ENCODE results near the gene TIGD2. TPM values are rescaled to one million over a fixed set of nuclear protein-coding genes. Genes with fewer than 3 reads are reported as not detected.

The TIGD2 gene
- total RNA-seq: 1 to 10 TPM; 5.3 to 5.9 TPM

GRCh38 chr4:89110986-89111832 is at the start of gene TIGD2:
TSS of gene TIGD2 (plus strand) at chr4:89111533. CDS start at chr4:89112975, 1,442 bp downstream.
- peaks cover 20% of the 10 kb centered on the region for H3K27me3 Mint-ChIP-seq
- ATAC-seq (ENCODE audit: low read depth): peak; percentile 92
- H3K36me3 Mint-ChIP-seq: peaks cover 28% of the 10 kb centered on the region
- peaks cover 6% of the 10 kb centered on the region for H3K9me3 Mint-ChIP-seq
- DNase-seq: peak; percentile 91
- peak within 1 kb of the TSS; percentile 85 for H3K4me3 Mint-ChIP-seq
- H3K27ac Mint-ChIP-seq: peak within 1 kb of the TSS; percentile 76
- POLR2A ChIA-PET: no interaction called here
- H3K4me1 Mint-ChIP-seq: peaks cover 14% of the 10 kb centered on the region

GRCh38 chr4:89064848-89065247 is 46.5 kb upstream of the TIGD2 start:
- H3K27ac Mint-ChIP-seq: no peak overlapping the region
- H3K9me3 Mint-ChIP-seq: peaks cover 19% of the 10 kb centered on the region
- no peaks in the 10 kb centered on the region for H3K27me3 Mint-ChIP-seq
- DNase-seq (no peak), ATAC-seq (ENCODE audit: low read depth) (no peak)
- H3K36me3 Mint-ChIP-seq: no peaks in the 10 kb centered on the region
- no peak overlapping the region for H3K4me3 Mint-ChIP-seq
- POLR2A ChIA-PET: no interaction called here
- peaks cover 3% of the 10 kb centered on the region for H3K4me1 Mint-ChIP-seq

GRCh38 chr4:89067417-89067816 is 43.9 kb upstream of the TIGD2 start:
- POLR2A ChIA-PET: no interaction called here
- H3K4me3 Mint-ChIP-seq: no peak overlapping the region
- no peak for ATAC-seq (ENCODE audit: low read depth)
- H3K27me3 Mint-ChIP-seq: no peaks in the 10 kb centered on the region
- H3K9me3 Mint-ChIP-seq: peaks cover 11% of the 10 kb centered on the region
- H3K36me3 Mint-ChIP-seq: no peaks in the 10 kb centered on the region
- H3K27ac Mint-ChIP-seq: no peak overlapping the region
- peaks cover 3% of the 10 kb centered on the region for H3K4me1 Mint-ChIP-seq
- DNase-seq: no peak

GRCh38 chr4:89069481-89069880 is 41.9 kb upstream of the TIGD2 start:
- POLR2A ChIA-PET: no interaction called here
- peak; percentile 65 for ATAC-seq (ENCODE audit: low read depth)
- no peak overlapping the region for H3K4me3 Mint-ChIP-seq
- peaks cover 9% of the 10 kb centered on the region for H3K9me3 Mint-ChIP-seq
- H3K4me1 Mint-ChIP-seq: peaks cover 3% of the 10 kb centered on the region
- H3K36me3 Mint-ChIP-seq: no peaks in the 10 kb centered on the region
- H3K27ac Mint-ChIP-seq: no peak overlapping the region
- peaks cover 2% of the 10 kb centered on the region for H3K27me3 Mint-ChIP-seq
- DNase-seq: no peak

- H3K27me3 Mint-ChIP-seq: peaks cover 2% of the 10 kb centered on the region
- H3K4me1 Mint-ChIP-seq: peaks cover 3% of the 10 kb centered on the region
- H3K27ac Mint-ChIP-seq: no peak overlapping the region
- H3K4me3 Mint-ChIP-seq: no peak overlapping the region
- POLR2A ChIA-PET: no interaction called here
- ATAC-seq (ENCODE audit: low read depth): no peak
- peaks cover 6% of the 10 kb centered on the region for H3K9me3 Mint-ChIP-seq
- H3K36me3 Mint-ChIP-seq: no peaks in the 10 kb centered on the region
- no peak for DNase-seq
Observed at GRCh38 chr4:89070041-89070440, 41.3 kb upstream of the TIGD2 start.

- DNase-seq: no peak
- peaks cover 1% of the 10 kb centered on the region for H3K9me3 Mint-ChIP-seq
- no peak for ATAC-seq (ENCODE audit: low read depth)
- H3K4me3 Mint-ChIP-seq: no peak overlapping the region
- no peak overlapping the region for H3K27ac Mint-ChIP-seq
- no peaks in the 10 kb centered on the region for H3K36me3 Mint-ChIP-seq
- H3K4me1 Mint-ChIP-seq: peaks cover 3% of the 10 kb centered on the region
- POLR2A ChIA-PET: no interaction called here
- H3K27me3 Mint-ChIP-seq: peaks cover 2% of the 10 kb centered on the region
Observed at GRCh38 chr4:89071311-89071710, 40.0 kb upstream of the TIGD2 start.

GRCh38 chr4:89072921-89073320 is 38.4 kb upstream of the TIGD2 start:
- H3K27me3 Mint-ChIP-seq: peaks cover 2% of the 10 kb centered on the region
- H3K27ac Mint-ChIP-seq: no peak overlapping the region
- H3K4me1 Mint-ChIP-seq: peaks cover 3% of the 10 kb centered on the region
- H3K4me3 Mint-ChIP-seq: no peak overlapping the region
- ATAC-seq (ENCODE audit: low read depth) (no peak), DNase-seq (no peak)
- POLR2A ChIA-PET: no interaction called here
- H3K9me3 Mint-ChIP-seq: peaks cover 13% of the 10 kb centered on the region
- no peaks in the 10 kb centered on the region for H3K36me3 Mint-ChIP-seq

- no peak overlapping the region for H3K4me3 Mint-ChIP-seq
- DNase-seq (no peak), ATAC-seq (ENCODE audit: low read depth) (no peak)
- POLR2A ChIA-PET: no interaction called here
- peaks cover 4% of the 10 kb centered on the region for H3K4me1 Mint-ChIP-seq
- H3K27me3 Mint-ChIP-seq: peaks cover 2% of the 10 kb centered on the region
- H3K36me3 Mint-ChIP-seq: no peaks in the 10 kb centered on the region
- peaks cover 18% of the 10 kb centered on the region for H3K9me3 Mint-ChIP-seq
- no peak overlapping the region for H3K27ac Mint-ChIP-seq
Observed at GRCh38 chr4:89077761-89078160, 33.6 kb upstream of the TIGD2 start.

- DNase-seq (no peak), ATAC-seq (ENCODE audit: low read depth) (no peak)
- Mint-ChIP-seq H3K27ac (no peak overlapping the region), H3K4me3 (no peak overlapping the region), H3K27me3 (no peaks in the 10 kb centered on the region), H3K9me3 (peaks cover 18% of the 10 kb centered on the region), H3K36me3 (no peaks in the 10 kb centered on the region), H3K4me1 (peaks cover 4% of the 10 kb centered on the region)
- POLR2A ChIA-PET: no interaction called here
Observed at GRCh38 chr4:89078300-89078699, 33.0 kb upstream of the TIGD2 start.

GRCh38 chr4:89099034-89099433 is 12.3 kb upstream of the TIGD2 start:
- POLR2A ChIA-PET: no interaction called here
- H3K27me3 Mint-ChIP-seq: no peaks in the 10 kb centered on the region
- H3K9me3 Mint-ChIP-seq: peaks cover 3% of the 10 kb centered on the region
- H3K36me3 Mint-ChIP-seq: no peaks in the 10 kb centered on the region
- no peak overlapping the region for H3K27ac Mint-ChIP-seq
- peaks cover 6% of the 10 kb centered on the region for H3K4me1 Mint-ChIP-seq
- DNase-seq: no peak
- ATAC-seq (ENCODE audit: low read depth): no peak
- H3K4me3 Mint-ChIP-seq: no peak overlapping the region

GRCh38 chr4:89099471-89099870 is 11.9 kb upstream of the TIGD2 start:
- POLR2A ChIA-PET: no interaction called here
- H3K4me1 Mint-ChIP-seq: peaks cover 6% of the 10 kb centered on the region
- H3K4me3 Mint-ChIP-seq: no peak overlapping the region

GRCh38 chr4:89100853-89101252 is 10.5 kb upstream of the TIGD2 start:
- Mint-ChIP-seq H3K36me3 (no peaks in the 10 kb centered on the region), H3K4me3 (no peak overlapping the region), H3K9me3 (peaks cover 3% of the 10 kb centered on the region), H3K27ac (no peak overlapping the region), H3K4me1 (peaks cover 7% of the 10 kb centered on the region), H3K27me3 (no peaks in the 10 kb centered on the region)
- POLR2A ChIA-PET: no interaction called here
- DNase-seq: no peak
- ATAC-seq (ENCODE audit: low read depth): no peak

More at GRCh38 chr4:89099471-89099870, 11.9 kb upstream of the TIGD2 start:
- no peak for DNase-seq
- Mint-ChIP-seq H3K27ac (no peak overlapping the region), H3K27me3 (no peaks in the 10 kb centered on the region), H3K9me3 (peaks cover 3% of the 10 kb centered on the region), H3K36me3 (no peaks in the 10 kb centered on the region)
- ATAC-seq (ENCODE audit: low read depth): no peak

GRCh38 chr4:89101256-89102161 is 9.8 kb upstream of the TIGD2 start:
- H3K4me3 Mint-ChIP-seq: no peak overlapping the region
- no peaks in the 10 kb centered on the region for H3K27me3 Mint-ChIP-seq
- DNase-seq (no peak), ATAC-seq (ENCODE audit: low read depth) (no peak)
- no peak overlapping the region for H3K27ac Mint-ChIP-seq
- peaks cover 3% of the 10 kb centered on the region for H3K9me3 Mint-ChIP-seq
- H3K4me1 Mint-ChIP-seq: peaks cover 7% of the 10 kb centered on the region
- POLR2A ChIA-PET: no interaction called here
- H3K36me3 Mint-ChIP-seq: no peaks in the 10 kb centered on the region

- peaks cover 4% of the 10 kb centered on the region for H3K36me3 Mint-ChIP-seq
- peaks cover 18% of the 10 kb centered on the region for H3K27me3 Mint-ChIP-seq
- no peak for DNase-seq
- no peak overlapping the region for H3K4me3 Mint-ChIP-seq
- POLR2A ChIA-PET: no interaction called here
- peaks cover 4% of the 10 kb centered on the region for H3K9me3 Mint-ChIP-seq
- no peak for ATAC-seq (ENCODE audit: low read depth)
- no peak overlapping the region for H3K27ac Mint-ChIP-seq
- H3K4me1 Mint-ChIP-seq: peaks cover 6% of the 10 kb centered on the region
Observed at GRCh38 chr4:89105726-89106125, 5.6 kb upstream of the TIGD2 start.
